ENCODE data around the gene USPL1. TPM values are rescaled to one million over a fixed set of nuclear protein-coding genes. Genes with fewer than 3 reads are reported as not detected.

USPL1 gene
- total and polyA plus RNA-seq, 8 donors, result 5.5 to 33.9 (median 9.6) TPM

DNA sequence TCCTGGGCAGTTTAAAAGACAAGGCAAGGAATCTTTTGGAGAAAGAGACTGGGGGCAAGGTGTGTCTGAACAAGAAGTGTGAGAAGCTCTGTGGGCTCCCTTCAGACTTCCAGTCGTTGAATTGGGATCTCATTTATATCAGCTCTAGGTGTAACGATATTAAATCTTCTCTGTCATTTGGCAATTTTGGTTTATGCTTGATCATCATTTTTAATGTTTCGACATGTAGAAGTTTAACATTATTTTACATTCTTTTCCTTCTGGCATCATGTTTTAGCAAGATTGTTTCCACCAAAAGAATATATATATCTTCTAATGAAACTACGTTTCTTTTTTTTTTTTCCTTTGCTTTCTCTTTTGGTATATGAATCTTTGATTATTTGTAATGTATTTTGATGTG is 49.3 kb downstream of the USPL1 start:
- H3K27me3 ChIP-seq, result no peaks in the 10 kb centered on the region
- DNase-seq, result no peak
- intact Hi-C loops (cut with DNase I; ENCODE audit: low total_unique reads), result no loop called here
- peaks cover 0 to 3% (median 2%) of the 10 kb centered on the region in 4 donors for H3K4me1 ChIP-seq
- no peaks in the 10 kb centered on the region for H3K9me3 ChIP-seq
- H3K36me3 ChIP-seq, result no peaks in the 10 kb centered on the region
- no peak overlapping the region for H3K27ac ChIP-seq
- TF ChIP-seq POLR2A (IDR thresholded peaks at IDR 0.05), result no peak
- 92 to 97% (median 96%) methylated on average over 4 of the region's 4 CpGs for WGBS, 5 donors
- no peak overlapping the region for H3K4me3 ChIP-seq

DNA sequence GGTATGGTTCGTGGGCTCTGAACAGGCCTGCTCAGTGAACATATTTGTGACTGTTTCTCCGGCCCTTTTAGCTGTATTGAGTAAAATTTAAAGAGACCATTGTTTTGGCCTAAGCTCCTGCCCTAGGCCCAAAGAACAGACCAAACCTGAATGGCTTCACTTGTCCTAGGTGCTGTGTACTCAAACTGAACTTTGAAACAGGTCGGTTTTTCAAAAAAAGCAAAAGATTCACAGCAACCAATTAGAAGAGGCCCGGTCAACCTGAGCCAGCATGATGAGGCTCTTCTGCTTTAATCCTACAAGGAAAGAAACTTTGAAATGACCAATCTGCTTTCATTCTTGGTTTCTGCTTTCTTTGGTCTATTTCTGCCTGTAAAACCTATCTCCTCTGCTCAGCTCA is 50.6 kb downstream of the USPL1 start:
- 86 to 93% (median 89%) methylated on average over 4 of the region's 4 CpGs for WGBS, 5 donors
- Histone ChIP-seq H3K27me3 (no peaks in the 10 kb centered on the region), H3K9me3 (no peaks in the 10 kb centered on the region), H3K4me1 (peaks cover 0 to 12% (median 5%) of the 10 kb centered on the region in 4 donors), H3K27ac (no peak overlapping the region), H3K36me3 (no peaks in the 10 kb centered on the region), H3K4me3 (no peak overlapping the region)
- no peak for DNase-seq
- intact Hi-C loops (cut with DNase I; ENCODE audit: low total_unique reads), result no loop called here
- TF ChIP-seq, protein P1, sequence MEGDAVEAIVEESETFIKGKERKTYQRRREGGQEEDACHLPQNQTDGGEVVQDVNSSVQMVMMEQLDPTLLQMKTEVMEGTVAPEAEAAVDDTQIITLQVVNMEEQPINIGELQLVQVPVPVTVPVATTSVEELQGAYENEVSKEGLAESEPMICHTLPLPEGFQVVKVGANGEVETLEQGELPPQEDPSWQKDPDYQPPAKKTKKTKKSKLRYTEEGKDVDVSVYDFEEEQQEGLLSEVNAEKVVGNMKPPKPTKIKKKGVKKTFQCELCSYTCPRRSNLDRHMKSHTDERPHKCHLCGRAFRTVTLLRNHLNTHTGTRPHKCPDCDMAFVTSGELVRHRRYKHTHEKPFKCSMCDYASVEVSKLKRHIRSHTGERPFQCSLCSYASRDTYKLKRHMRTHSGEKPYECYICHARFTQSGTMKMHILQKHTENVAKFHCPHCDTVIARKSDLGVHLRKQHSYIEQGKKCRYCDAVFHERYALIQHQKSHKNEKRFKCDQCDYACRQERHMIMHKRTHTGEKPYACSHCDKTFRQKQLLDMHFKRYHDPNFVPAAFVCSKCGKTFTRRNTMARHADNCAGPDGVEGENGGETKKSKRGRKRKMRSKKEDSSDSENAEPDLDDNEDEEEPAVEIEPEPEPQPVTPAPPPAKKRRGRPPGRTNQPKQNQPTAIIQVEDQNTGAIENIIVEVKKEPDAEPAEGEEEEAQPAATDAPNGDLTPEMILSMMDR (IDR thresholded peaks at IDR 0.05), result no peak
- TF ChIP-seq POLR2AphosphoS5 (IDR thresholded peaks at IDR 0.05), result no peak
- TF ChIP-seq POLR2A (IDR thresholded peaks at IDR 0.05), result no peak
- TF ChIP-seq EP300 (IDR thresholded peaks at IDR 0.05), result no peak

- TF ChIP-seq, protein P1 (IDR thresholded peaks at IDR 0.05), result no peak
- TF ChIP-seq POLR2A (IDR thresholded peaks at IDR 0.05) (no peak), POLR2AphosphoS5 (IDR thresholded peaks at IDR 0.05) (no peak), EP300 (IDR thresholded peaks at IDR 0.05) (no peak)
- H3K36me3 ChIP-seq, result no peaks in the 10 kb centered on the region
- peaks cover 6 to 22% (median 12%) of the 10 kb centered on the region in 4 donors for H3K4me1 ChIP-seq
- WGBS, 5 donors, result 89 to 96% (median 92%) methylated on average over 6 of the region's 6 CpGs
- no peak for DNase-seq
- H3K27ac ChIP-seq, result no peak overlapping the region
- no peaks in the 10 kb centered on the region for H3K9me3 ChIP-seq
- H3K27me3 ChIP-seq, result no peaks in the 10 kb centered on the region
- no peak overlapping the region for H3K4me3 ChIP-seq
- intact Hi-C loops (cut with DNase I; ENCODE audit: low total_unique reads), result no loop called here
These were observed 53.6 kb downstream of the USPL1 start for GRCh38 chr13:30671271-30671815.

DNA sequence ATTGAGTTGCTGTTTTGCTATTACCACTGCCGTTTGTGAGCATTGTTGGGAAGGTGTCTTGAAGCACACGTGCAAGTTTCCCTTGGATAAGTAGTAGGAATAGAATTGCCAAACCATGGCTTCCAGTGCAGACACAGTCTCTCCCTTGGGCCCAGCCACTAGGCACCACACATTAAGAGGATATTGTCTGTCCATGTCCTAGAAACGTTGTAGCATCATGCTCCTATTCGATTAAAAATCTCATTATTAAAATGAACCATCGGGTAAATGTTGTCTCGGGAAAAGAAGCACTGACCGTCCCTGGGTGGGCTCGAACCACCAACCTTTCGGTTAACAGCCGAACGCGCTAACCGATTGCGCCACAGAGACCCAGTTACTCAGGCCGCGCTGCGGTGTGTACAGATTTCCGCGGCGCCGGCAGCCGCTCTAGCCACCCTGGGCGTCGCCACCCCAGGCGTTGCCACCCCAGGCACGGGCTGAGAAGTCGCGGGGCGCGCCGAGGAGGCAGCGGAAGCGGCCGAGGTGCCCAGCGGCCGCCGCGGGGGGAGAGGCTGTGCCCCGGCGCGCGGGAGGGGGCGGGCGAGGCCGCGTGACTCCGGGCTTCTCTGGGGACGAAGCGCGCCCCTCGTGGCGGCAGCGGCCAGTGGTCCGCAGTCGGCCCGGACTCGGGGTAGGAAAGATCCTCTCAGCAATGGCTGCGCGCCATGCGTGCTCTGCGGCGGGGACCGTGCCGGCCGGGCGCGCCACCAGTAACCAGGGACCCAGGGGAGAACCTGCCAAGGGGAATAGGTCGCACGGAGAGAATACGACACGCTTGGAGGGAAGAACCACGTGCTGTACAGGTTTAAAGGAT is 56.2 kb downstream of the USPL1 start:
- peak overlapping the region; percentile 48 to 54 (median 52) for H3K4me3 ChIP-seq
- H3K27ac ChIP-seq, result peak overlapping the region; percentile 55 to 90 (median 77)
- H3K27me3 ChIP-seq, result no peaks in the 10 kb centered on the region
- no peaks in the 10 kb centered on the region for H3K36me3 ChIP-seq
- H3K4me1 ChIP-seq, result peaks cover 6 to 22% (median 12%) of the 10 kb centered on the region in 4 donors
- TF ChIP-seq, protein P1 (IDR thresholded peaks at IDR 0.05), result peak in 3 of 7 experiments; percentile 68 to 71 (median 69)
- TF ChIP-seq POLR2A (IDR thresholded peaks at IDR 0.05) (no peak), EP300 (IDR thresholded peaks at IDR 0.05) (no peak), POLR2AphosphoS5 (IDR thresholded peaks at IDR 0.05) (peak; percentile 30 to 68 (median 42))
- intact Hi-C loops (cut with DNase I; ENCODE audit: low total_unique reads), result no loop called here
- DNase-seq, result peak; percentile 91 to 96
- WGBS, 5 donors, result 0 to 1% (median 1%) methylated on average over 35 to 72 of the region's 72 CpGs
- H3K9me3 ChIP-seq, result no peaks in the 10 kb centered on the region
